MM.1S (cell line): Measurements from ENCODE around the gene ADH1C.

Experiments used
- EZH2 ChIP-seq: fragments of 300-600 bp; sonication (generic); optimal IDR thresholded peaks from 2 replicates; pipeline ENCODE3; 2017; ENCODE audit warnings: low read depth, mild to moderate bottlenecking, antibody characterized with exemption, low read length, mixed read lengths
- EZH2phosphoT487 ChIP-seq: fragments of 300-600 bp; sonication (generic); IDR thresholded peaks from 2 replicates; pipeline ENCODE4 v1.6.1; 2018; ENCODE audit warnings: antibody characterized with exemption, low read length
- TF ChIP-seq, protein P1 (sequence below): fragments of 300-600 bp; sonication (generic); IDR thresholded peaks from 2 replicates; pipeline ENCODE4 v1.5.1; 2016; ENCODE audit warnings: antibody characterized with exemption, low read length, mixed read lengths

DNA sequence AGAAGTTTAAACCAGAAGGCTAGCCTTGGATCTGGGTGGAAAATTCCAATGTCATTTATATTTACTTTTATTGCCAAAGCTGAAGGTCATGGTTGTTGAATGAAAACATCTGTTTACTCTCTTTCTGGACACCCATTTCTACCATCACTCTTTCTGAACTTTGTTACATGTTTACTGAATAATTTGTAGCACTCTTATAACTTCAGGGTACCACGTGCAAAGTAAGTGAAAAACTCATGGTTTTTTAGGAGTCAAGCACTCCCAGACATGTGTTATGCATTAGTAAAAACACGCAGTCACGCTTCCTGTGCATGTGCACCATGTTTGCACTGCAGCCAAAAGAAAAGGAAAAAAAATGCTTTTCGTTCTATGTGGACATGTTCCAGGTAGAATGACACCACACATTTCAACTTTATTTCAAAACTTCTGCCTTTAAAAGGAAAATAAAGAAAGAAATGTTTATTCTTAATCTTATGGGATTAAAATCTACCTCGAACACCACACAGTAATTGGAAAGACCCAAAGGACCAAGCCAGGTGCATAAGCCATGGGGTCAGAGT lies 31.4 kb upstream of the ADH1C start:
- TF ChIP-seq, protein P1, sequence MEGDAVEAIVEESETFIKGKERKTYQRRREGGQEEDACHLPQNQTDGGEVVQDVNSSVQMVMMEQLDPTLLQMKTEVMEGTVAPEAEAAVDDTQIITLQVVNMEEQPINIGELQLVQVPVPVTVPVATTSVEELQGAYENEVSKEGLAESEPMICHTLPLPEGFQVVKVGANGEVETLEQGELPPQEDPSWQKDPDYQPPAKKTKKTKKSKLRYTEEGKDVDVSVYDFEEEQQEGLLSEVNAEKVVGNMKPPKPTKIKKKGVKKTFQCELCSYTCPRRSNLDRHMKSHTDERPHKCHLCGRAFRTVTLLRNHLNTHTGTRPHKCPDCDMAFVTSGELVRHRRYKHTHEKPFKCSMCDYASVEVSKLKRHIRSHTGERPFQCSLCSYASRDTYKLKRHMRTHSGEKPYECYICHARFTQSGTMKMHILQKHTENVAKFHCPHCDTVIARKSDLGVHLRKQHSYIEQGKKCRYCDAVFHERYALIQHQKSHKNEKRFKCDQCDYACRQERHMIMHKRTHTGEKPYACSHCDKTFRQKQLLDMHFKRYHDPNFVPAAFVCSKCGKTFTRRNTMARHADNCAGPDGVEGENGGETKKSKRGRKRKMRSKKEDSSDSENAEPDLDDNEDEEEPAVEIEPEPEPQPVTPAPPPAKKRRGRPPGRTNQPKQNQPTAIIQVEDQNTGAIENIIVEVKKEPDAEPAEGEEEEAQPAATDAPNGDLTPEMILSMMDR: no peak
- TF ChIP-seq EZH2phosphoT487 (no peak), EZH2 (no peak)
